GM12874 (cell line): ENCODE measurements around the gene TIAM2.

ENCODE experiments used
- TF ChIP-seq, protein P1 (sequence below): IDR thresholded peaks from 2 replicates; pipeline ENCODE4 v1.5.1; 2011; ENCODE audit warnings: low read depth, mild to moderate bottlenecking, control low read depth, low read length, moderate library complexity; ENCODE audit not compliant: insufficient read depth

TIAM2 gene

DNA sequence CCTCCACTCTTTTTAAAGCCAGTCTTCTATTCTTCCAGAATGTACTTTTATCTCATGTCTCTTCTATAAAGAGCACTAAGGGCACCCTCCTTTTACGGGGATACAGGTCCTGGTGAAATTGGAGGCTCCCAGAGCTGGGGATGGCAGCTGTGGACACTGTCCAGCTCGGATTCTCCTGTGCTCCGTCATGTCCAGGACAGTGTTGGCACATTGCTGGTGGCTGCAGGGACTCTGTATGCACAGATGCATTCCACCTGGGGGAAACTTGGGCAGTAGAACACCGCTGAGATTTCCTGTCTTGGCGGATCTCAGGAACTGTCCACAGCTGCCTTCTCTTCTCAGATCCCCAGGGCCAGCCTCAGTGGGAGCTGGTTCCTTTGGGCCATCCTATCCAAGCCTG is 212.1 kb downstream of the TIAM2 start:
- TF ChIP-seq, protein P1, sequence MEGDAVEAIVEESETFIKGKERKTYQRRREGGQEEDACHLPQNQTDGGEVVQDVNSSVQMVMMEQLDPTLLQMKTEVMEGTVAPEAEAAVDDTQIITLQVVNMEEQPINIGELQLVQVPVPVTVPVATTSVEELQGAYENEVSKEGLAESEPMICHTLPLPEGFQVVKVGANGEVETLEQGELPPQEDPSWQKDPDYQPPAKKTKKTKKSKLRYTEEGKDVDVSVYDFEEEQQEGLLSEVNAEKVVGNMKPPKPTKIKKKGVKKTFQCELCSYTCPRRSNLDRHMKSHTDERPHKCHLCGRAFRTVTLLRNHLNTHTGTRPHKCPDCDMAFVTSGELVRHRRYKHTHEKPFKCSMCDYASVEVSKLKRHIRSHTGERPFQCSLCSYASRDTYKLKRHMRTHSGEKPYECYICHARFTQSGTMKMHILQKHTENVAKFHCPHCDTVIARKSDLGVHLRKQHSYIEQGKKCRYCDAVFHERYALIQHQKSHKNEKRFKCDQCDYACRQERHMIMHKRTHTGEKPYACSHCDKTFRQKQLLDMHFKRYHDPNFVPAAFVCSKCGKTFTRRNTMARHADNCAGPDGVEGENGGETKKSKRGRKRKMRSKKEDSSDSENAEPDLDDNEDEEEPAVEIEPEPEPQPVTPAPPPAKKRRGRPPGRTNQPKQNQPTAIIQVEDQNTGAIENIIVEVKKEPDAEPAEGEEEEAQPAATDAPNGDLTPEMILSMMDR, result no peak

DNA sequence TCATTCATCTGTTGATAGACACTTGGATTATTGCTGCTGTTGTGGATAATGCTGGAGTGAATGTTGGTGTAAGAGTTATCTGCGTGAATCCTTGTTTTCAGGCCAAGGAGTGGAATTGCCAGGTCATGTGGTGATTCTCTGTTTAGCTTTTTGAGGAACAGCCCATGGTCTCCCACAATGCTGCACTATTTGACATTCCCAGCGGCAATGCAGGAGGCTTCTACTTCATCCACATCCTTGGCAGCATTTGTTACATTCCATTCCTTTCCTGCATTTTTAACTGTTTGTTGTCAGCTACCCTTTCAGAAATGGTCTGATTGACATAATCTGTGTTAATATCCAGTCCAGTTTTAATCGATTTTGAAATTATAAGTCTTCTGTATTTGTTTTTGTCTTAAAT is 217.0 kb downstream of the TIAM2 start:
- TF ChIP-seq, protein P1, result no peak

DNA sequence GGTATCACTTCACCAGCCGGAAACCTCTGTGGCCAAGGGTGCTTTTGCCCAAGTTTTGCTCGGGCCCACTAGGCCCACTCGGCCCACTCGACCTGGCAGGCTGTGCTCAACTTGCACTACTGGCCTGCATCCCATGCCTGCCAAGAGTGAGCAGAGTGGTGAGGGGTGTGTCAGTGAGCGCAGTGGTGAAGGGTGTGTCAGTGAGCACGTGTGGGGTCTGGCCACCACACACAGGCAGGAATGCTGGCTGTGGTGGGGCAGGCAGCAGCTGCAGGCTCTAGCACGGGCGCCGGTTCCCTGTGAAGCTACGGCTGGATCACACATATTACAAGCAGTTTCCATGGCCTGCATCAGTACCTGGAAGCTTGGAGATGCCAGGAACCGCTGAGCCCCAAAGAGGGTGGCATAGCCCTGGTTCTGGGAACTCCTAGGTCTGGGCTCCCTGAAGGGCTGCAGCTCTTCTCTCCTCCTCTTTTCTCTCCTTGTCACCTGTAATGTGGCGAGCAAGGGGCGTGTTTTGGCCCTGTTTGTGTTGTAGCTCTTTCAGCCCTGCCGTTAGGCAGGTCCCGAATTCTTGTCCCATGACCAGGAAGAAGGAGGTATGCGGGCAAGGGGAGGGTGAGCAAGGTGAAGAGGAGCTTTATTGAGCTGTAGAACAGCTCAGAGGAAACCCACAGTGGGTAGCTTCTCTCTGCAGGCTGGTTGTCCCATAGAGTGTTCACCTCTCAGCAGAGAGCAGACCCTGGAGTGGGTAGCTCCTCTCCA is 217.7 kb downstream of the TIAM2 start:
- TF ChIP-seq, protein P1, result no peak

DNA sequence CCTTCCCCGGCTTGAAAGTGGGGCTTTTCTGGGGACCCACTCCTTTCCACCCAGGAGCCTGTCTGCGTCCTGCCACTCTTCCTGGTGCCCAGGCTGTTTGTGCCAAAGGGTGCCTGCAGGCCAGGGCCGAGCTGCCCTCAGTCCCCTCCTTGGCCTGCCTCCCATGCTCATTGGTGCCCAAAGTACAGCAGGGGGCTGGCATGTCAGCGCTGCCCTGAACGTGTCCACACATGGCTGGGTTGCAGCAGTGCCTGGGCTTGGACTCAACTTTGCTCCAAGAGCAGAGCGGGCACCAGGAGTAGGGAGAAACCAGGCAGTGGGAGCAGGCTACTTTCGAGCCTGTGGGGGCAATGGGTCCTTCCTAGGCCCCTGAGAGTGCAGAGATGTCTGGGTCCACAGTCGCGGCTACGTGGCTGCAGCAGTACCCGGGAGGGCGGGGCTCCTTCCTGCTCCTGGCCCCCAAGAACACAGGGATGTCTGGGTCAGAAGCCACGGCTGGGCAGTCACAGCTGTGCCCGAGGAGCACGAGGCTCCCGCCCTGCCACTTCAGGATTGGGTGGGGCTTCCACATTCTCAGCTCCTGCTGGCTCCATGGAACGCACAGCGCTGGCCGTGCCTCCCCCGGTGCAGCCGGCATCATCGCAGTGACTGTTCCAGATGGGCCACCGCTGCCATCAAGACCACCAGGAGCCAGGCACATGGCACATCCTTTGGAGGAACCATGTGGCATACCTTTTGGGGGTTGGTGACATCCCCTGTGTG is 218.7 kb downstream of the TIAM2 start:
- TF ChIP-seq, protein P1, result no peak

DNA sequence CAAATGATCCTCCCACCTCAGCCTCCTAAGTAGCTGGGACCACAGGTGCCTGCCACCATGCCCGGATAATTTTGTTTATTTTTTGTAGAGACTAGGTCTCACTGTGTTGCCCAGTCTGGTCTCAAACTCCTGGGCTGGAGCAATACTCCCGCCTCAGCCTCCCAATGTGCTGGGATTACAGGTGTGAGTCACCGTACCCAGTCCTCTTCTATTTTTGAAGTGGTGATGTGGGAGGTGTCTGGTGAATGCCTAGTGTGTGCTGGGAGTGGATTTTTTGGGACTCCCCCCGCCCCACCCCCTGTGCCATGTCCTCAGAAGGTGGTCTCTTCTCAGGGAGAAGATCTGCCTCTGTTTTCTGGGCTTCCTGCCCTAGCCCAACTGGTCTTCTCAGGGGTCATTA is 220.8 kb downstream of the TIAM2 start:
- TF ChIP-seq, protein P1, result no peak

DNA sequence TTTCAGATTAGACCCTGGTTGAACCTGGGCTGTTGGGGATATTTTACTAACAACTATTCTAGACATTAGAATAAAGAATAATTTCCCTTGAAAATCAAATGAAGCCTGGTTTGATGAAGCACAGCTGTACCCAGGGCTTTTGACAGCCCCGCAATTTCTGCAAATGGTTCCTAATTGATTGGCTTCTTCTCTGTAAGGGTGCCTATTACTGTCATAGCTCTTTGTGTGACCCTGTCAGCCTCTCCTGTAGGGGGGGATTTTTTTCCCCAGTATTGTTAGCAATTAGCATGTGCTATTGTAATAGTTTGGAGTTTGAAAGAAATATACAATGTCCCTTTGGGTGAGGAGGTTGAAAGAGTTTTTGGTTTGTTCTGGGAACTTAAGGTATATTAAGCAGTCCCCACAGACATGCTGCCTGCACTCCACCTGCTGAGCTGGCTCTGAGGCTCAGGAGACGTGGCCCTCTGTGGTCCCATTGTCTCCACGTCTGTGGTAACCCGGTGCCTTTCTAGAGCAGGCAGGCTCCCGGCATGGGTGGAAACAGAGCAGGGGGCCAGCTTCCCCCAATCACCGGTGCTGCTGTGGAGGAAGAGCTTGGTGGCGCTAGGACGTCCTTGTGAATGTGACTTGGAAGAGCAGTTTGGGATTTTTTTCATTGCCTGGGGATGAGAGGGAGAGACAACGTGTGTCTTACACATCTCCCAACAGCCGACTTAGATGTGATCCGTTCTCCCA is 221.4 kb downstream of the TIAM2 start:
- TF ChIP-seq, protein P1, result no peak

DNA sequence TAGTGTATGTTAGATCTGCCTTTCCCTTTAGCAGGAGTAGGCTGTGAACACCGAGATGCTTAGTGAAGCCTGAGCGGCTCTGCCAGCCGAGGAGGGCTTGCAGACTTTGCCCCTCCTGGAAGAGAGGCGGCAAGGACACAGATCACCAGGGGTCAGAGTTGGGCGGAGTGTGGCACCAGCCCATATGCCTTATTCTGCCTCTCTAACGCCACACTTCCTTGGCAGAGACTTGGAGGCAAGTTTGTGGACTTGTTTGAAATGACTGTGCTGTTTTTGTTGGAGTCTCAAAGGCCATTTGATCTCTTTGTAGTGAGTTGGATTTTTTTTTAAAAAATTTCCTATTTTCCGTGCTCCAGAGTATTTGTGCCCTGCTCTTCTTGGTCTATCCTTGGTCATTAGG is 224.2 kb downstream of the TIAM2 start:
- TF ChIP-seq, protein P1, result no peak
